HepG2 (cell line): Measurements from ENCODE around the gene ATP6V0D1. TPM values are rescaled to one million over a fixed set of nuclear protein-coding genes. Genes with fewer than 3 reads are reported as not detected.

Experiments used
- ARID2 ChIP-seq: sonication (generic); formaldehyde crosslinking; IDR thresholded peaks from 2 replicates; pipeline ENCODE4 v1.8.1; 2022; ENCODE audit warnings: mild to moderate bottlenecking, missing genetic modification reagents, borderline replicate concordance
- ARNT ChIP-seq: fragments of 450-650 bp; IDR thresholded peaks from 2 replicates; pipeline ENCODE4 v1.6.1; 2017
- CEBPZ ChIP-seq: IDR thresholded peaks from 2 replicates; pipeline ENCODE4 v1.6.1; 2012; ENCODE audit warnings: low read length, improper control_type of control experiment
- CREB1 ChIP-seq, 2 experiments: fragments of 450-650 bp in 1 of 2; IDR thresholded peaks; 2 replicates each; pipeline ENCODE4 v1.6.1; 2016 to 2017; ENCODE audit warnings: control low read depth in 1 of 2, mild to moderate bottlenecking in 1 of 2, missing compliant biosample characterization in 1 of 2, missing genetic modification characterization in 1 of 2
- GFI1 ChIP-seq: sonication (generic); formaldehyde crosslinking; IDR thresholded peaks from 2 replicates; pipeline ENCODE4 v1.5.0; 2020; ENCODE audit warnings: missing genetic modification reagents, mild to moderate bottlenecking, borderline replicate concordance
- HDAC2 ChIP-seq: sonication (generic); formaldehyde crosslinking; IDR thresholded peaks from 2 replicates; pipeline ENCODE4 v1.4.0; 2020; ENCODE audit warnings: missing genetic modification reagents
- HDAC6 ChIP-seq: fragments of 200-600 bp; sonication (generic); IDR thresholded peaks from 2 replicates; pipeline ENCODE4 v1.7.0; 2017; ENCODE audit warnings: mild to moderate bottlenecking, antibody characterized with exemption, low read length, low read depth
- HNF1B ChIP-seq: sonication (generic); formaldehyde crosslinking; IDR thresholded peaks from 2 replicates; pipeline ENCODE4 v1.5.1; 2020; ENCODE audit warnings: mild to moderate bottlenecking, moderate library complexity, missing genetic modification reagents
- KLF11 ChIP-seq: IDR thresholded peaks from 2 replicates; pipeline ENCODE4 v1.6.1; 2016; ENCODE audit warnings: missing compliant biosample characterization
- KLF16 ChIP-seq, 2 experiments: sonication (generic) in 1 of 2; formaldehyde crosslinking in 1 of 2; IDR thresholded peaks; 2 replicates each; pipeline versions ENCODE4 v1.6.1 to v1.8.0; 2016 to 2023; ENCODE audit warnings: missing genetic modification reagents in 2 of 2, missing compliant biosample characterization in 1 of 2
- MAF1 ChIP-seq: sonication (generic); formaldehyde crosslinking; IDR thresholded peaks from 2 replicates; pipeline ENCODE4 v1.5.0; 2020; ENCODE audit warnings: missing genetic modification reagents, borderline replicate concordance
- MAFG ChIP-seq: sonication (generic); formaldehyde crosslinking; IDR thresholded peaks from 2 replicates; pipeline ENCODE4 v1.5.1; 2020; ENCODE audit warnings: mild to moderate bottlenecking, missing genetic modification reagents
- MTERF4 ChIP-seq: sonication (generic); formaldehyde crosslinking; IDR thresholded peaks from 2 replicates; pipeline ENCODE4 v1.8.0; 2023; ENCODE audit warnings: mild to moderate bottlenecking, missing genetic modification reagents
- MXD3 ChIP-seq: IDR thresholded peaks from 2 replicates; pipeline ENCODE4 v1.6.1; 2016; ENCODE audit warnings: mild to moderate bottlenecking, missing biosample characterization, missing genetic modification reagents
- NFE2L1 ChIP-seq: sonication (generic); formaldehyde crosslinking; IDR thresholded peaks from 2 replicates; pipeline ENCODE4 v1.4.0; 2020; ENCODE audit warnings: missing genetic modification reagents, mild to moderate bottlenecking, borderline replicate concordance
- NR2F6 ChIP-seq, 2 experiments: IDR thresholded peaks; 2 replicates each; pipeline ENCODE4 v1.6.1; 2016; ENCODE audit warnings: antibody characterized with exemption in 1 of 2, mild to moderate bottlenecking in 1 of 2
- SMC3 ChIP-seq: IDR thresholded peaks from 2 replicates; pipeline ENCODE4 v1.6.1; 2011; ENCODE audit warnings: low read length, improper control_type of control experiment
- TCF12 ChIP-seq, 2 experiments: fragments of 450-650 bp in 1 of 2; sonication (generic) in 1 of 2; formaldehyde crosslinking in 1 of 2; IDR thresholded peaks; 2 replicates each; pipeline versions ENCODE4 v1.6.1 to v1.8.0; 2017 to 2022; ENCODE audit warnings: antibody characterized with exemption in 1 of 2, mild to moderate bottlenecking in 1 of 2, missing genetic modification reagents in 1 of 2, moderate library complexity in 1 of 2
- TEAD3 ChIP-seq: optimal IDR thresholded peaks from 2 replicates; pipeline ENCODE3; 2016; ENCODE audit warnings: borderline replicate concordance
- ZNF552 ChIP-seq: sonication (generic); formaldehyde crosslinking; IDR thresholded peaks from 2 replicates; pipeline ENCODE4 v1.9.0; 2022; ENCODE audit warnings: missing genetic modification reagents, mild to moderate bottlenecking, borderline replicate concordance
- ZNF75D ChIP-seq: sonication (generic); formaldehyde crosslinking; IDR thresholded peaks from 2 replicates; pipeline ENCODE4 v1.8.1; 2023; ENCODE audit warnings: missing genetic modification reagents, mild to moderate bottlenecking, borderline replicate concordance
- ZSCAN5A ChIP-seq: sonication (generic); formaldehyde crosslinking; IDR thresholded peaks from 2 replicates; pipeline ENCODE4 v1.8.0; 2022; ENCODE audit warnings: mild to moderate bottlenecking, missing genetic modification reagents, borderline replicate concordance
- polyA plus RNA-seq, 8 experiments: library from polyadenylated mRNA; depleted of rRNA in 3 of 8; stranded (reverse) in 7 of 8; unstranded in 1 of 8; fragments of >200 nt; fragmentation: Illumina TruSeq in 4 of 8; extraction: Trizol in 4 of 8; gene quantifications; 2 replicates each; pipeline versions ENCODE4 v1.2.1 to v1.2.3, GENCODE V29; 2011 to 2016; ENCODE audit warnings: low read depth in 4 of 8, missing spikeins in 1 of 8, mixed read lengths in 1 of 8; ENCODE audit not compliant: insufficient read depth in 1 of 8
- total RNA-seq, 5 experiments: library from RNA; depleted of rRNA; stranded (reverse); fragments of >200 nt; fragmentation: Illumina TruSeq; extraction: Trizol; gene quantifications; 2 replicates each; pipeline ENCODE4 v1.2.3, GENCODE V29; 2016; ENCODE audit warnings: low read depth in 1 of 5

The ATP6V0D1 gene
- total and polyA plus RNA-seq, 2 of the 13 experiments (the other 11 are each of a cell fraction or from before 2014, with no cell fraction given), result 51.1 to 61.3 TPM

GRCh38 chr16:67430504-67430976 lies 50.4 kb downstream of the ATP6V0D1 start (continued):
- TF ChIP-seq ZSCAN5A (CRISPR knock-in tag) (0 out of 2 replicates have a peak, but pooled peaks have one; percentile 43), SMC3 (no peak), MXD3 (peak; percentile 92), KLF11 (CRISPR knock-in tag) (no peak), GFI1 (peak; percentile 81; the same call in 1 of the 2 replicates), ZNF552 (CRISPR knock-in tag) (peak; percentile 96), CEBPZ (no peak), ARNT (no peak), NFE2L1 (CRISPR knock-in tag) (0 out of 2 replicates have a peak, but pooled peaks have one; percentile 72), TCF12 (IDR thresholded peaks at IDR 0.05) (no peak), TCF12 (CRISPR knock-in tag; IDR thresholded peaks at IDR 0.05) (no peak; the same call in 1 of the 2 replicates), HNF1B (CRISPR knock-in tag) (no peak), ZNF75D (CRISPR knock-in tag) (no peak; the same call in 1 of the 2 replicates), NR2F6 (IDR thresholded peaks at IDR 0.05) (no peak), NR2F6 (CRISPR knock-in tag; IDR thresholded peaks at IDR 0.05) (peak; percentile 7; the same call in 1 of the 2 replicates), HDAC6 (no peak), HDAC2 (CRISPR knock-in tag) (peak; percentile 31; the same call in 1 of the 2 replicates), MTERF4 (CRISPR knock-in tag) (peak; percentile 98), ARID2 (CRISPR knock-in tag) (0 out of 2 replicates have a peak, but pooled peaks have one; percentile 54), TEAD3 (CRISPR knock-in tag) (peak; percentile 17), KLF16 (CRISPR knock-in tag; IDR thresholded peaks at IDR 0.05) (peak in 1 of 2 experiments; percentile 57; a peak in 2 of 4 replicates), MAF1 (CRISPR knock-in tag) (peak; percentile 22; the same call in 1 of the 2 replicates), CREB1 (IDR thresholded peaks at IDR 0.05) (no peak), CREB1 (CRISPR knock-in tag; IDR thresholded peaks at IDR 0.05) (no peak), MAFG (CRISPR knock-in tag) (0 out of 2 replicates have a peak, but pooled peaks have one; percentile 17)
